Fibroblast of the aortic adventitia (primary cell): ENCODE results near the gene FAM167B. TPM values are rescaled to one million over a fixed set of nuclear protein-coding genes. Genes with fewer than 3 reads are reported as not detected.
A peak's percentile ranks its signal among the peaks of the same experiment; 100 is the strongest.

Source experiments
- DNase-seq: peaks from one replicate; pipeline ENCODE4 v3.0.0-alpha.2; 2010; ENCODE audit warnings: low read depth
- H3K4me3 ChIP-seq: 2 replicates; pipeline ENCODE4 v1.5.1; 2011; ENCODE audit warnings: low read depth, mild to moderate bottlenecking, control low read depth, low read length, moderate library complexity
- CTCF ChIP-seq: IDR thresholded peaks from 2 replicates; pipeline ENCODE4 v1.5.1; 2011; ENCODE audit warnings: mild to moderate bottlenecking, low read length, control low read depth, inconsistent platforms; ENCODE audit not compliant: insufficient read depth
- total RNA-seq: library from RNA; depleted of rRNA; stranded (reverse); fragments of >200 nt; gene quantifications from 2 replicates; pipeline ENCODE4 v1.2.3, GENCODE V29; 2012; ENCODE audit warnings: low replicate concordance

The FAM167B gene
- total RNA-seq, 1 donor: 1.4 TPM

- no peak overlapping the region for H3K4me3 ChIP-seq
- peak; percentile 83 for TF ChIP-seq CTCF
- DNase-seq: peak; percentile 66
These were observed 1.2 kb downstream of the FAM167B start for GRCh38 chr1:32247983-32248889.

DNA sequence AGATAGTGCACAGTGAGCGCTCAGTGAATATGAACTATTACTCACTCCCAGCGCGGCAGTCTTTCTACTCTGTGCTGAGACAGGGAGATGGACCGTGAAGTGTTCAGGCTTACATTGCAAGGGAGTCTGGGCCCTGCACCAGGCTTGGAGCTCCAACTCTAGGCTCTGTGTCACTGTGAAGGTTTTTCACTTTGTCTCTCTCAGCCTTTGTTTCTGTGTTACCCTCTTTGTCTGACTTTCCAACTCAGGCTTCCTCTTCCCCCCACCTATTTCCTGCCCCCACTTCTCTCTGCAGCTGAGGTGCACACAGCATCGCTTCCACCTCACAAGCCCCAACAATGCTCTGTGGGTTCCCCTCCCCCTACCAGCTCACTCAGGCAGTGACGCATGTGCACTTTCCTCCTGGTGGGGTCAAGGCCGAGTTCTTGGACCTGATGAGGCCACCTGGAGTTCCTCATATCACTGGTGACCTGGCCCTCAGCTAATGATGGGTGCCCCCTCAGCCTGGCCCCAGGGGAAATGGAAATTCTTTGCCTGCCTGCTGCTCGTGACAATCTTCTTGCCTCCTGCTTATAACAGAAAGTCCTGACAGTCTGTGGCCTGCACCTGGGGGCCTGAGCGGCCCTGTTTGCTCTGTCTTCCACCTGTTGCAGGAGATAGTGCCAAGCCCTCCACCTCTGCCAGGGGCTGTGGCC, 3.0 kb downstream of the FAM167B start:
- H3K4me3 ChIP-seq: no peak overlapping the region
- no peak for DNase-seq
- no peak for TF ChIP-seq CTCF

DNA sequence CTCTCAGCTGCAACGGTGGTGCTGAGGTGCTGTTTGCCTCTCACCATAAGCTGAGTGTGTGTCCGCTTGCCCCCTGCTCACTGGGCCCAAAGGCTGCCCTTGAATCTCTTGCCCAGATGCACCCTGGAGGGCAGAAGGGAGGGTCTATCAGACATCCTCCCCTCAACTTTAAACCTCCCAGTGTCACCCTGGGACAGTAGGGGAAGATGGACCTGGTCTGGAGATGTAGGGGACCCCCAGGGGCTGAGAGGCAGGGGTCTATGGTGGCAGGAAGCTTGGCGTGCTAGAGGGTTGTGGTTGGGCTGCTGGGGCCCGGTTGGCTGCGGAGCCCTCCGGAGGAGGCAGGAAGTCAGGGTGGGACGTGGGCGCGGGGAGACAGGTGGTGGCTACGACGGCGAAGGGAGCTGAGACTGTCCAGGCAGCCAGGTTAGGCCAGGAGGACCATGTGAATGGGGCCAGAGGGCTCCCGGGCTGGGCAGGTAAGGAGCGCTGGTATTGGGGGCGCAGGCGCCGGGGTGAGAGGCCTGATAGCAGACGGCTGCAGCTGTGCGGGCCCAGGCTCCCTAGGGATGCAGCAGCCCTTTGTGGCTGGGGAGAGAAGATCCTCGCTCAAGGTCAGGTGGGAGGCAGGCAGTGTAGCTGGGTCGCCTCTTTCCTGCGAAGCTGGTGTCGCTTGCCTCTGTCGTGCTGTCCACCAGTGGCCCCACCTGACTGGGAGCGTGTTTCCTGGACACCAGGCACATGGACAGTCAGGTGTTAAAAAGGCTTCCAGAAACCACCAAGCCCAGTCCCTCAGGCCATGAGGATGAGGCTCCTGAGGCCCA, 4.1 kb downstream of the FAM167B start, which contains the start of gene LCK:
LCK (plus strand) TSS at position 373 of the 824 bp plus-strand sequence. CDS start 23,065 bp downstream, outside the sequence.
- H3K4me3 ChIP-seq: no peak within 1 kb of the TSS
- DNase-seq: no peak
- TF ChIP-seq CTCF: no peak

- no peak overlapping the region for H3K4me3 ChIP-seq
- no peak for TF ChIP-seq CTCF
- no peak for DNase-seq
These were observed 8.3 kb downstream of the FAM167B start for GRCh38 chr1:32255072-32256071.

DNA sequence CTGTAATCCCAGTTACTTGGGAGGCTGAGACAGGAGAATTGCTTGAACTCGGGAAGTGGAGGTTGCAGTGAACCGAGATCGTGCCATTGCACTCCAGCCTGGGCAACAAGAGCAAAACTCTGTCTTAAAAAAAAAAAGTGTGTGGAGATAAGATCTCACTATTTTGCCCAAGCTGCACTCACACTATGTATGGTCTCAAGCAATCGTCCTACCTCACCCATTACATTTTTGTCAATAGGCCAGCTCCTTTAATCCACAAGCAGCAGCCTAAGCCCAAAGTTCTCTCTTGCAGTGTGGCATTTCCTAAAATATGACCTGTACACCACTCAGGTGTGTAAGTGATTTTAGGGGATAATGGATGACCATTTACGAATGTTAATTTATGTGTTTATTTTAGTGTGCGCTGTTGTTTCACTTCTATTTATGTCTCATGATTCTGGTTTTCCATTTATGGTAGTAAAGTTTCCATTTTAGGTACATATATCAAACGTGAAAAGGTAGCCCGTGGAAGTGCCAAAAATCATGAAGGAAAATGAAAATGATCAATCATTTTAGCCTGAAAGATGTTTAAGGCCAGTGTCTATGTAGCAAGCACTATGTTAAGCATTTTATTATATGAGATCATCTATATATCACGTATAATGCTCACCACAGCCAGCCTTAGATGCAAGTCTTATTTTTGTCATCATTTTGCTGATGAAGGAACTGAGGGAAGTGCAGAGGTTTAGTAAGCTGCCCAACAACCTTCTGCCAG, 9.6 kb downstream of the FAM167B start:
- H3K4me3 ChIP-seq: no peak overlapping the region
- no peak for TF ChIP-seq CTCF
- no peak for DNase-seq
